ENCODE data around the gene TATDN3. TPM values are rescaled to one million over a fixed set of nuclear protein-coding genes. Genes with fewer than 3 reads are reported as not detected.
A peak's percentile ranks its signal among the peaks of the same experiment; 100 is the strongest.

Gene TATDN3
- total and polyA plus RNA-seq, 2 experiments from 2014 or later = 8.8 to 14.3 TPM

DNA sequence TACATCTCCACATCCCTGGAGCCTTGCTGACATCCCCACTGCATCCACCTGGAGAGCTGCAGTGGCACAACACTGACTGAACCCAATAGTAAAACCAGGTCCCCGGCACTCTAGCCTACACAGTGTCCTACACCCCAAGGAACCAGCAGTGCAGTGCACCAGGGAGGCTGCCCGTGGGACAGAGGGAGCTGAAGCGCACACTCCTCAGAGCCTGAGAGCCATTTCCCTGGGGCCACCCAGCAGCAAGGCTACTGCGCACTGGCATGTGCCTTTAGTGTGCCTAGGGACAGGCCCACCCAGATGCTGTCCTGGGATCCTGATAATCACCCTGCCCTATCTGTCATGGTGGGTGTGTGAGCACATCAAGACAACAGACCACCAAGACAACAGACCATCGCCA lies 32.0 kb upstream of the TATDN3 start:
- 99% methylated on average over 5 of the region's 5 CpGs for WGBS (ENCODE audit: low lambda C conversion rate, missing lambda C conversion rate)
- DNase-seq (ENCODE audit: low spot score) = no peak
- Histone ChIP-seq H3K27me3 (no peaks in the 10 kb centered on the region), H3K27ac (no peak overlapping the region), H3K4me3 (no peak overlapping the region), H3K4me1 (ENCODE audit: insufficient read depth) (no peaks in the 10 kb centered on the region), H3K9me3 (ENCODE audit: low read depth) (no peaks in the 10 kb centered on the region), H3K4me2 (no peak overlapping the region), H3K36me3 (replicated peaks; ENCODE audit: insufficient read depth, low read depth) (no peaks in the 10 kb centered on the region), H3K9me2 (replicated peaks; ENCODE audit: insufficient read depth) (no peaks in the 10 kb centered on the region), H2AFZ (no peak overlapping the region), H3K79me2 (peaks cover 44% of the 10 kb centered on the region), H4K20me1 (ENCODE audit: insufficient read depth, poor library complexity, severe bottlenecking) (no peaks in the 10 kb centered on the region)
- TF ChIP-seq, protein P1, sequence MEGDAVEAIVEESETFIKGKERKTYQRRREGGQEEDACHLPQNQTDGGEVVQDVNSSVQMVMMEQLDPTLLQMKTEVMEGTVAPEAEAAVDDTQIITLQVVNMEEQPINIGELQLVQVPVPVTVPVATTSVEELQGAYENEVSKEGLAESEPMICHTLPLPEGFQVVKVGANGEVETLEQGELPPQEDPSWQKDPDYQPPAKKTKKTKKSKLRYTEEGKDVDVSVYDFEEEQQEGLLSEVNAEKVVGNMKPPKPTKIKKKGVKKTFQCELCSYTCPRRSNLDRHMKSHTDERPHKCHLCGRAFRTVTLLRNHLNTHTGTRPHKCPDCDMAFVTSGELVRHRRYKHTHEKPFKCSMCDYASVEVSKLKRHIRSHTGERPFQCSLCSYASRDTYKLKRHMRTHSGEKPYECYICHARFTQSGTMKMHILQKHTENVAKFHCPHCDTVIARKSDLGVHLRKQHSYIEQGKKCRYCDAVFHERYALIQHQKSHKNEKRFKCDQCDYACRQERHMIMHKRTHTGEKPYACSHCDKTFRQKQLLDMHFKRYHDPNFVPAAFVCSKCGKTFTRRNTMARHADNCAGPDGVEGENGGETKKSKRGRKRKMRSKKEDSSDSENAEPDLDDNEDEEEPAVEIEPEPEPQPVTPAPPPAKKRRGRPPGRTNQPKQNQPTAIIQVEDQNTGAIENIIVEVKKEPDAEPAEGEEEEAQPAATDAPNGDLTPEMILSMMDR (IDR thresholded peaks at IDR 0.05; ENCODE audit: poor library complexity) = no peak
- TF ChIP-seq EZH2 (IDR thresholded peaks at IDR 0.05; ENCODE audit: borderline replicate concordance) (no peak), EZH2phosphoT487 (IDR thresholded peaks at IDR 0.05; ENCODE audit: low read depth, severe bottlenecking, unreplicated experiment) (no peak)

DNA sequence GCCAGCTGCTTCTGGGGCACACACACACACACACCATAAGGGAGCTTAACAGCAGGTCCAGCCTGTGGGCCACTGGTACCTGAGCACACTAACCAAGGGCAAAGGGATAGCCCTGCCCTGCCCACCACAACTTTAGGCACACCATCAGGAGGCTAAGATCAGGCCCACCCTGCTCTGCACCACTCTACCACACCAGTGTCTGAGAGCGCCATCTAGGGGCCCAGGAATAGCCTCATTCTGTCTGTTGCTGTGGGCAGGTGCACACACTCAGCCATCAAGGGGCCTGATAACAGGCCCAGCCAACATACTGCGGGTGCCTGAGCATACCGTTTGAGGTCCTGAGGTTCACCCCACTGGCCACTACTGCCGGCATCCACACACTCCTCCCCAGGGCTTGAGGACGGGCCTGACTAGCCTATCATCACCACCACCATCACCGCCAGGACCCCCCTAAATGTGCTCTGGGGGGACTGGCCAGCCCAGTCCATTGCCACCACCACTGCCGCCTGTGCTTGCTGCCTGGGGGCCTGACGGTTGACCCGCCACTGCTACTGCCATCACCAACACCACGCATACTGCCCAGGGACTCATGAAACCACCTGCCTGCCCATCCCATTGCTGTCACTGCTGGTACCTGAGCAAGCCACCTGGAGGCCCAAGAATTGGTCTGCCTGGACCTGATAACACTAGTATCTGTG lies 31.4 kb upstream of the TATDN3 start:
- no peak for TF ChIP-seq EZH2 (IDR thresholded peaks at IDR 0.05; ENCODE audit: borderline replicate concordance)
- TF ChIP-seq, protein P1 (IDR thresholded peaks at IDR 0.05; ENCODE audit: poor library complexity) = no peak
- no peak for TF ChIP-seq EZH2phosphoT487 (IDR thresholded peaks at IDR 0.05; ENCODE audit: low read depth, severe bottlenecking, unreplicated experiment)
- Histone ChIP-seq H2AFZ (no peak overlapping the region), H3K27ac (no peak overlapping the region), H3K27me3 (no peaks in the 10 kb centered on the region), H3K4me3 (no peak overlapping the region), H3K9me2 (replicated peaks; ENCODE audit: insufficient read depth) (no peaks in the 10 kb centered on the region), H3K36me3 (replicated peaks; ENCODE audit: insufficient read depth, low read depth) (no peaks in the 10 kb centered on the region), H3K4me1 (ENCODE audit: insufficient read depth) (no peaks in the 10 kb centered on the region), H4K20me1 (ENCODE audit: insufficient read depth, poor library complexity, severe bottlenecking) (no peaks in the 10 kb centered on the region), H3K79me2 (peaks cover 43% of the 10 kb centered on the region), H3K4me2 (no peak overlapping the region), H3K9me3 (ENCODE audit: low read depth) (no peaks in the 10 kb centered on the region)
- 91% methylated on average over 10 of the region's 10 CpGs for WGBS (ENCODE audit: low lambda C conversion rate, missing lambda C conversion rate)
- DNase-seq (ENCODE audit: low spot score) = peak; percentile 12

GRCh38 chr1:212762234-212762633 lies 29.5 kb upstream of the TATDN3 start:
- WGBS (ENCODE audit: low lambda C conversion rate, missing lambda C conversion rate) = 90% methylated on average over 4 of the region's 4 CpGs
- Histone ChIP-seq H3K4me2 (no peak overlapping the region), H3K4me1 (ENCODE audit: insufficient read depth) (no peaks in the 10 kb centered on the region), H4K20me1 (ENCODE audit: insufficient read depth, poor library complexity, severe bottlenecking) (no peaks in the 10 kb centered on the region), H3K36me3 (replicated peaks; ENCODE audit: insufficient read depth, low read depth) (no peaks in the 10 kb centered on the region), H3K27ac (no peak overlapping the region), H3K27me3 (no peaks in the 10 kb centered on the region), H3K4me3 (no peak overlapping the region), H3K9me3 (ENCODE audit: low read depth) (no peaks in the 10 kb centered on the region), H2AFZ (no peak overlapping the region), H3K9me2 (replicated peaks; ENCODE audit: insufficient read depth) (no peaks in the 10 kb centered on the region), H3K79me2 (peaks cover 49% of the 10 kb centered on the region)
- TF ChIP-seq EZH2 (IDR thresholded peaks at IDR 0.05; ENCODE audit: borderline replicate concordance) = no peak
- TF ChIP-seq, protein P1 (IDR thresholded peaks at IDR 0.05; ENCODE audit: poor library complexity) = no peak
- no peak for TF ChIP-seq EZH2phosphoT487 (IDR thresholded peaks at IDR 0.05; ENCODE audit: low read depth, severe bottlenecking, unreplicated experiment)
- no peak for DNase-seq (ENCODE audit: low spot score)
